CD4-positive, alpha-beta T cell treated with Interleukin-4 for 4 hours (primary cell): ENCODE measurements around the gene RMI1.
A peak's percentile ranks its signal among the peaks of the same experiment; 100 is the strongest.

Experiments used
- DNase-seq: peaks from one replicate; pipeline ENCODE4 v3.0.0-alpha.2; 2020

RMI1 gene

DNA sequence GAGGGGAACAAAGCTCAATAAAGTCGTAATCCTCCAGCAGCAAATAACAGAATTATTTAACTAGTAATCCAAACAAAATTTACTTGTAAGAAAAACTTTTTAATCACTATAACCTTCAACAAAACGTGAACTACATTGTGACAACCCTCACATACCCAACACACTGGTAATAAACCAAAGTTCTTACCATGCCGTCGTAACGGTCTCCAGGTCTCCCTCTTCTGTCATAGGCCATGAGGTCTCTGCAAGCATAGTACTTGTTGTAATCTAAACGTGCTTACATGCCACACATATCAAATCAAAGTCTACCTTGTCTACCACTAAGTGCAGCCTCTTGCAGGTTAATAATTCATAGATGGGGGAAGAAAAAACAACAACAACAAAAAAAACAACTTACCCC lies 9.1 kb upstream of the RMI1 start:
- DNase-seq = no peak

DNA sequence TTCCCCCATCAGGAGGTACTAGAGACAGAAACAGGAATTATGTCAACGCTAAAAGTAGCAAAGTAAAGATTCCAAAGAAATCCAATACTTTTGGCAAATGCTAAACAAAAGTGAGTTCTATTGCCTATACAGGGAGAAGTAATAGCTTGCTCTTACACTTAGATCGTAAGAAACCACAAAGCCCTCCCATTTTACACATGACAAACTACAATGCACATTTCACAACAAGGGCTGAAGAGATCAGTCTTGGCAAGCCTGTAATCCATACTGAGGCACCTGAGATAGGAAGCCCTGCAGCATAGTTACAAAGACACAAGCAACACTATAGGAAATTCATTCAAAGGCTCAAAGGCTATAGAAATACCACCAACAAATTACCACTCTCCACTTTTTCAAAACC lies 8.3 kb upstream of the RMI1 start:
- DNase-seq = no peak

DNA sequence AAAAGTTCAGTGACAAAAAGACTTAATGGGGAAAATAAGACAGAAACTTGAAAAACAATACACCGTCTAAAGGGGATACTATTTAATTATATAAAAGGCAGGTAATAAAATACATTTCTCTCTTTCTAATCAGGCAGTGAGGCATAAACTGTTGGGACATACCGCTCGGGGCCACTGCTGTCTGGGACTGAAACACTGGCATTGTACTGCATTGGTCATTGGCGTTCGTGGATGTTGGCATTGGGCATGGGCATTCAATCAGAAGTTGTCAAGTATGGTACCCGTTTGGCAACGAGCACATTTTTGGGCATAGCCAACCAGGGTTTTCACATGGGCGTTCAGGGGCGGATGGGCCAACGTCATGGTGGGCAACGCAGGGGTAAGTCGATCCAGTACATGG lies 5.3 kb upstream of the RMI1 start:
- DNase-seq = no peak

DNA sequence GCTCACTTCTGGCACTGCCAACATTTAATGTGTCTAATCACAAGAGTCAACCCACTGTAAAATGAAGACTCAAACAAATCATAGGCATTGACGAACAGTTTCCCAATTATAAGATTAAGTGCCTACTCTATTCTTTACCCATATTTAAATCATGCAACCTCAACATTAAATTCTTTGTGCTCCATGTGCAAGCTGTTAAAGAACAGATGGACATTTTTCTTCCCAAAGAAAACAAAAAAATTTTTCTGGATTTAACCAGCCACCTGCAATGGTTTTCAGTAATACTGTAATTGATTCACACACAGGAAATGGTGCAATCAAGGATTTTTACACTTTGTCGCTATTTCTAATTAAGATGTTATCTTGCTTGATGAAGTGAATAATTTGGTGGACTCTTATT lies 4.2 kb upstream of the RMI1 start:
- DNase-seq = no peak

DNA sequence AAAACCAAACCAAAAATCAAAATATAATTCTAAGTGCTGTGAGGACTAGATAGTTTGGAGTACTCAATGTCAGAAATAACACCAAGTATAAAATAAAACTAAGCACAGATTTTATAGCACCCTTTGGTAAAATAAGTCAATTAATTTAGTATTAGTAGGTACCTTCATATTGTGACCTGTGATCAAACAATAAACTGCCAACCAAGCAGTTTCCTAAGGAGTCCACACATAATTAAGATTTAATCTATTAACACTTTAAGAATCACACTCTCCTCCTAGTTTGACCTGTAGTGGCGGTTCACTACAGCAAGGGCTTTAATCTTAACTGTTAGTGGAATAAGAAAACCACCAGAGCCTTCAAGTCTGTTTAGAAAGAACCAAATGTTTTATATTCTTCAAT lies 3.4 kb upstream of the RMI1 start:
- DNase-seq = no peak

DNA sequence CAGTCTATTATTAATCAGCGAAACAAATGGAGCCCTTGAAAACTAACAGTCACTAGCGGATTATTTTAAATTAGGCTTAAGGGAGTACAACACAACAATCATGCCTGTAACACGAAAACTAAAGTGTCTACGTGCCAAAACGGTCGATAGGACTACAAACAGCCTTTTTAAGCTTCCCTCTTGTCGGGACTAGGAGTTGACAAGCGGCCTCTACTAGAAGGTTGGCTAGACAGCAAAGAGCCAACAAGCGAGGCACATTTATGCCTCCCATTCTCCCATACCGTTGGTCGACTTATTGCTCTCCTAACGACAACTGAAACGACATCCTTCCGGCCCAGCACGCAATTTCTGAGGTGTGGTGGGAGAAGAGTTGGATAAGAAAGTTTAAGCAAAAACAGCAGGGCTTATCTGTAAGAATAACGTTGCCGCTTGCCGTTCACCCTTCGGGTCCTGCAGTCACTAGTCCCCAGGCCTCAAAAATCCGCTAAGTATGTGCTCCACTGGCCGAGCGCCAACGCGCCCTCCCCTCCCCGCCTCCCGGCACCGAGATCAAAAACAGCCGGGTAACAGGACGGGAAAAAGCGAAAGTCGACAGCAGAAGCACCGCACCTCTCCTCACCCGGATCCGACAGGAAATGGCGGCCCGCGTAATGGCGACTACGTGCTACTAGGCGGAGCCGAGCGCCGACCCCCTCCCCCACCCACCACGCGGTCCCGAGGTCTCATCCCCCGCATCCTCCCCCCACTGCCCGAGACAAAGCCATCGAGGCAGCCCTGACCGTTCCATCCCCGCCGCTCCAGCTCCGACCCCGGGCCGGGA lies 1.4 kb upstream of the RMI1 start:
- DNase-seq = peak; percentile 86

DNA sequence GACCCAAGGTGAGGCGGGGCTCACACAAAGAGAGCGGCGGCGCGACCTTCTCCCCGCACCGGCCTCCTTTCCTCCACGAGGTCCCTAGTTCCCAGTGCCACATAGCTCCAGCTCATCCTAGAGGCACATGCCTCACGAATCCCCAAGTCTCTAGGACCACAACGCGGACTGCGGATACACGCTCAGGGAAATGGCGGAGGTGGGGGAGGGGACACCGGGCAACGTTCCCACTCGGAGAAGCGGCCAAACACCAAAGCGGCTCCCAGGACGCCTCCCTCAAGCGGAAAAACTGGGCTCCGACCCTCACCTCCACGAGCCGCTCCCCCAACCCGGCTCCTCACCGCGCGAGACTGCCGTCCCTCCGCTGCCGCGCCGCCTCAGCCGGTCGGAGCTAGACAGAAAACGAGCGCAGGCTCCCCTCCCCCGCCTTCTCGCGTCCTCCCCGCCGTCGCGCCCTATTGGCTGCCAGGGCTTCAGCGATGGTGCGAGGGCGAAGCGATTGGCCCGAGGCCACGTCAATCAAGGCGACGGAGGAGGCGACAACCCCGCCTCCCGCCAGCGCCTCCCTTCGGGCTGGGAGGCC lies 702 bp upstream of the RMI1 start, which contains the start of gene HNRNPK:
TSS of gene HNRNPK (minus strand) at position 404 of the 583 bp plus-strand sequence. CDS start 1,963 bp downstream, outside the sequence.
- peak; percentile 99 for DNase-seq

DNA sequence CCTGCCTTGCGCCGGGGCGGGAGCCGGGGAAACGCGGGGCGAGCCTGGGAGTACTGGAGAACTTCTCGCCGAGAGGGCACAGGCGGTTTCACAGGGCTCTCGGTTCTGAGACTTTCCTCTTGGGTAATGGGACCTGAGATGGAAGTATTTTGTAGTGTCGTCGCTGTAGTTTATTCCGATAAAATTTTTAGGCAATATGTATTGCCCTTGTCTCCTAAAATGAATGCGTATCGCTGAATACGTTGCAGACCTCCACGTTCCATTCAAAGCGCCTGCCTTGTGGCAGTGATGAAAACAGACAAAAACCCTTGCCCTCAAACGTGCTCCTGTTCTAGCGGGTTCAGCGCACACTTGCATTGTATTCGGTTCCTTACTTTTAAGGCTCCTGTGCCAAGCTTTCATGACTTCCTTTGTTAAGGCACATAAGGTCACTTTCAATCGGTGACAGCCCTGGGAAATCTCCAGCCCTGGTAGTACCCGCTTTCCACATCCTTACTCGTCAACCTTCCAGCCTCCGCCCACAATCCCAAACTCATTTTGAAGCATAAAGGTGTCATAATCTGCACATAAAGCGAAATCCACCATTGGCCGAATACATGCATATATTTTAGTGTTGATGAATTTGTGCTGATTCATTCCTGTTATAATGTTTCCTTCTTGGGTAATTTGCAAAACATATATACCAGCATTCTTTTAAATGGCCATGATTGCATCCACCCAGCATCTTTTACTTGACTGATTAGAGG lies 694 bp downstream of the RMI1 start:
- DNase-seq = peak; percentile 15

DNA sequence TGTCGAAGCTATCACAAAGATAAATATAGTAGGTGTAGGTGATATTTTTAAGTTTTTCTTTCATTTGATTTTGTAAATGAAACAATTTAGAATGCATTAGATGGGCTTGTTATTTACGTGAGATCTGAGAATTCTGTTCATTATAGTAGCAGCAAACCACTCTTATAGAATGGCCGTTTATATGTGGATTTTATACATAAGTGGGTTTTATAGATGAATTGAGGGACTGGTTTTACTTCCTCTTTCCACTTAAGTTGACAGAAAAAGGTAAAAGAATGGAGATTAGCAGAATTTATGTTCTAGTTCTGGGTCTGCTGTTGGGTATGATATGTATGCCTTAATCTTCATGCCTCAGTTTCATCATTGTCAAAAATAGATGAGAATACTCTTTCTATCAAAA lies 5.6 kb downstream of the RMI1 start:
- no peak for DNase-seq

DNA sequence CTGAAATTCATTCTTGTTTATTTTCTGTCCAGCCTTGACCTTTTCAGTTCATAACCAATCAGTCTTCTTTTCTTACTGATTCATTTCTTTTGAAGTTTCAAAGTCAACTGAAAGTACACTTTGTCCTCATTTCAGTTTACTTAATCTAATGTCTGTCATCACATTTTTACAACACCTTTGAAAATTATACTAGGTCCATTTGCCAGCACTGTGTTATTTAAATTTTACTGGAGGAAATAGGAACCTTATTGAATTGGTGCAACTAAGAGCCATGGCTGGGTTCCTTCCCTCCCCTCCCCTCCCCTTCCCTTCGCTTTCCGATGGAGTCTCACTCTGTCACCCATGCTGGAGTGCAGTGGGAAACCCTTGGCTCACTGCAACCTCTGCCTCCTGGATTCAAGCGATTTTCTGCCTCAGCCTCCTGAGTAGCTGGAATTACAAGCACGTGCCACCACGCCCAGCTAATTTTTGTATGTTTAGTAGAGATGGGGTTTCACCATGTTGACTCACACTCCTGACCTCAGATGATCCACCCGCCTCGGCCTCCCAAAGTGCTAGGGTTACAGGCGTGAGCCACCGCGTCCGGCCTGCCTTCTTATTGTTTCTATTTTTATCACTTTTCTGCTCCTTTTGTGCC lies 6.3 kb downstream of the RMI1 start:
- peak; percentile 32 for DNase-seq

DNA sequence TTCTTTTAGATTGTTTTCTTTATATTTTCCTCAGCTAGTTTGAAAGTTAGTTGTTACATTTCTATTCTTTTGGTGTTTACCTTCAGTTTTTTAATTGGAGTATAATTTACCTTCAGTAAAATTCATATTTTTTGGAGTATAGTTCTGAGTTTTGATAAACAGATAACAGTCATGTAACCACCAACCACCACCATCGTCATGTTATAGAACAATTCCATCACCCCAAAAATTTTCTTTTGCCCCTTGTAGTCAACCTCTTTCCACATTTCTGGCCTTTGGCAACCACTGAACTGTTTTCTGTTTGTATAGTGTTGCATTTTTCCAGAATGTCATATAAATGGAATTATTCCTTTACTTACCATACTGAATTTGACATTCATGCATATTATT lies 6.8 kb downstream of the RMI1 start:
- DNase-seq = no peak

DNA sequence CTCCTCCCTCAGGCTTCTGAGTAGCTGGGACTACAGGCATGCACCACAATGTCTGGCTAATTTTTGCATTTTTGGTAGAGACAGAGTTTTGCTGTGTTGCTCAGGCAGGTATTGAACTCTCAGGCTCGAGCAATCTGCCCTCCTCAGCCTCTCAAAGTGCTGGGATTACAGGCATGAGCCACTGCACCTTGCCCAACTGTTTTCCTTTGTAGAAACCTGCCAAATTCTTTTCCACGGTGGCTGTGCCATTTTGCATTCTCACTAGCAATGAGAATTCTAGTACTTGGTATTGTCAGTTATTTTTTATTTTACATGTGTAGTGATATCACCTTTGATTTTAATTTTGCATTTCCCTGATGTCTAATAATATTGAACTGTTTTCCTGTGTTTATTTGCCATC lies 7.8 kb downstream of the RMI1 start:
- DNase-seq = no peak

DNA sequence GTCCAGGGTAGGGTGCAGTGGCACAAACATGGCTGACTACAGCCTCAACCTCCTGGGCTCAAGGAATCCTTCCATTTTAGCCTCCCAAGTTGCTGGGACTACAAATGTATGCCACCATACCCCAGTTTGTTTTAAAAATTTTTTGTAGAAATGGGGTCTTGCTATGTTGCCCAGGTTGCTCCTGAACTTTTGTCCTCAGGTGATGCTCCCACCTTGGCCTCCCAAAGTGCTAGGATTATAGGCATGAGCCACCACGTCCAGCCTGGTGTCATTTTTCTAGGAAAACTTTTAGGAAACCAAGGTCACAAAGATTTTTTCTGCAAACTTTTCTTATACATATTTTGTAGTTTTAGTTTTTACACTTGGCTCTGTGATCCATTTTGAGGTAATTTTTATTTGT lies 10.8 kb downstream of the RMI1 start:
- no peak for DNase-seq

DNA sequence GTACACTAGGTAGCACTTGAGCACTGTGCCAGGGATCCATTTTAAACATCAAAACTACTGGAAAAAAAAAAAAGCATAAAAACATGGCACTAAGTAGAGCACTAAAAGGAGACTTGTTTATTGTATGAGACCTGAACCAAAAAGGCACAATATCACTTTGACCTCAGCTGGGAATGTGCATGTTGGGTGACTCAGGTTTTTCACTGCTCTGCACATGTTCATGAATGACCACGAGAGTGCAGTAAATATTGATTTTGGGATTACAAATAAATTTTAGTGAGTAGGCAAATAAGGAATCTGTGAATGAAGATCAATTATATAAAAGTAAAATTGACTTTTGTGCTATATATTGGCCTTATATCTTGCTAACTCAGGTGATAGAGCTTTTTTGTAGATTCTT lies 11.8 kb downstream of the RMI1 start:
- DNase-seq = no peak

DNA sequence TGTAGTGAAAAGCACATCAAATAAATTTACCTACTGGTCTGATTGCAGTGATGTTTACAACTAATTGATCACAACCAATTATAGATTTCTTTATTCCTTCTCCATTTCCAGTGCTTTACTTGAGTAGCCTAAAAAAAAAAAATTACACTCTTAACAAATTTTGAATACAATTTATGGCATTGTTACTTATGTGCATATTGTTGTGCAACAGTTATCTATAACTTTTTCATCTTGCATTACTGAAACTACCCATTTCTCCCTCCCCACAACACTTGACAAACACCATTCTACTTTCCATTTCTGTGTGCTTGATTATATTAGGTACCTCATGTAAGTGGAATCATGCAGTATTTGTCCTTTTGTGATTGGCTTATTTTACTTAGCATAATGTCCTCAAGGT lies 12.3 kb downstream of the RMI1 start:
- no peak for DNase-seq

DNA sequence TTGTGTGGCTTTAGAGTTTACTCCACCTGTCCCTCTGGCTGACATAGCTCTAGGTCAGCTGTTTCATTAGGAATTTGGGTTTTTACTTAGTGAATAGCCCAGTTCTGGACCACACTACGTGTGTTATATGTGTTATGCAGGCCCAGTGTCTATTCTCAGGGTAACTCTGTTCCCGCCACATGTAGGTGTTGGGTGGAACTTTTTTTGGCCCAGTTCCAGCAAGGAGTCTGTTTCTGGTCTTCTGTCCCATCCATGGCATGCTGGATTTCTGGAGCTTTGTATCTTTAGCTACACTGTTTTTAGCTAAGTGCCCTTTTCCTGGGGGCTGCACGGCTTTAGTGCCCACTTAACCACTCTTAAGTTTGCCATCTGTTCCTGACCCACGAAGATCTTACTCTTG lies 15.5 kb downstream of the RMI1 start:
- DNase-seq = no peak

DNA sequence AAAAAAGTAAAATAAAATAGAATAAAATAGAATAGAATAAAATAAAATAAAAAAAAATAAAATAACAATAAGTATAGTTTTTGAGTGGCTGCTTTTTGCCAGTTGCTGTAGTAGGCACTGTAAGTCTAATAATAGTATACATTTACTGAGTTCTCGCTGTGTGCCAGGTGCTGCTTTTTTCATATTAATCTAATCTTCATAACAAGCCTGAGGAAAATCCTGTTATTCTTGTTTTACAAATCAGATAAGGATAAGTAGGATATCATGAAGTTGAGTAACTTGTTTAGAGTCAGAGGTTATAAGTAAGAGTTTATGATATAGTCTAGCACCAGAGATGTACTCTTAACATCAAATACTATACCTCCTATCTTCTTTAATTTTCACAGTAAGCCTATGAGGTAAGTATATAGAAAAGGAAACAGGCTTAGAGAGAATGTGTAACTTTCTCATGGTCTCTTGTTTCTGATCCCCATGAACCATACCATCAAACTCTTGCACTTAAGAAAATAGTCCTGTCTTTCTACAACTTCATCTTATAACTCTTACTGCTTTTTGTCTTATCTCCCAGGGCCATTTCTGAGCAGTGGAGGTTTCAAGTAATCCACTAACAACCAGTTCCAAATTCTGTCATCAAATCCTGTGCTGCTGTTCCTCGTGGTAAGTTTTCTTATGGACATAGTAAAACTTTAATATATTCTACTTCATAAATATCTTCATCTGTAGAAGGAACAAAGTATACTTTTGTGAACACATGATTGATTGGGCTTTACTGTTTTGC lies 18.7 kb downstream of the RMI1 start:
- no peak for DNase-seq

DNA sequence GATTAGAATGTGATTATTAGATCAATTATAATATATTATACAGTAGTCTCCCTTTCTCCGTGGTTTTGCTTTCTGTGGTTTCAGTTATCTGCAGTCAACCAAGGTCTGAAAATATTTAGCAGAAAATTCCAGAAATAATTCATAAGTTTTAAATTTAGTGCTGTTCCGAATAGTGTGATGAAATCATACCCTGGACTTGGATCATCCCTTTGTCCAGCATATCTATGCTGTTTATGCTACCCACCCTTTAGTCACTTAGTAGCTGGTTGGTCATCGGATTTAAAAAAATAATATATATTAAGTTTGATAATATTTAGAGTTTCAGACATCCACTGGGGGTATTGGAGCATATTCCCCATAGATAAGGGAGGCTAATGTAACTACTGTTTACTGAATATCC lies 19.6 kb downstream of the RMI1 start:
- DNase-seq = no peak

DNA sequence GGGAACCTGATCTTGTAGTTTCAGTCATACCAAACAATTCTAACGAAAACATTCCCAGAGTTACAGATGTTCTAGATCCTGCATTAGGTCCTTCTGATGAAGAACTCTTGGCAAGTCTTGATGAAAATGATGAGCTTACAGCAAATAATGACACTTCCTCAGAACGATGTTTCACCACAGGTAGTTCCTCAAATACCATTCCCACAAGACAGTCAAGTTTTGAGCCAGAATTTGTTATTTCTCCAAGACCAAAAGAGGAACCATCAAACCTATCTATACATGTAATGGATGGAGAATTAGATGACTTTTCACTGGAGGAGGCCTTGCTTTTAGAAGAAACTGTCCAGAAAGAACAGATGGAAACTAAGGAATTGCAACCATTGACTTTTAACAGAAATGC lies 21.0 kb downstream of the RMI1 start:
- no peak for DNase-seq

DNA sequence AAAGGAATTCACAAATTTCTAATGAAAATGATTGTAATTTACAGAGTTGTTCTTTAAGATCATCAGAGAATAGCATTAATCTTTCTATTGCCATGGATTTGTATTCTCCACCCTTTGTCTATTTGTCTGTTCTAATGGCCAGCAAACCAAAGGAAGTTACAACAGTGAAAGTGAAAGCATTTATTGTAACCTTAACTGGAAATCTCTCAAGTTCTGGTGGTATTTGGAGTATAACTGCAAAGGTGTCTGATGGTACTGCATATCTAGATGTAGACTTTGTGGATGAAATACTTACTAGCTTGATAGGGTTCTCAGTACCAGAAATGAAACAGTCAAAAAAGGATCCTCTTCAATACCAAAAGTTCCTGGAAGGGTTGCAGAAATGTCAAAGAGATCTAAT lies 21.7 kb downstream of the RMI1 start:
- DNase-seq = peak; percentile 24

DNA sequence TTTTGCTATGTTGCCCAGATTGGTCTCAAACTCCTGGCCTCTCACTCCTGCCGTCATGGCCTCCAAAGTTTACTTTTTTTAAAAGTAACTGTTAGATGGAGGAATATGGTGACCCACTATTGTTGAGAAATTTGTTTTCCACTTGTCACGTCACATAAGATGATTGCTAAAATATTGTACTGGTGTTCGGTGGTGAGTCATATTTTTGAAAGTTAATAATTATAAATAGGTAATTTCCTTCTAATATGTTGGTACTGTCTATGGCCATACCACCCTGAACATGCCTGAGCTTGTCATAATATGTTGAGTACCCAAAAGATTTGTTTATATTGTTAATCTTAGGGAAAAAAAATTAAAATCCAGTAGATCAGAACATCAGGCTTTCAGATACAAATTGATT lies 22.6 kb downstream of the RMI1 start:
- DNase-seq = no peak

DNA sequence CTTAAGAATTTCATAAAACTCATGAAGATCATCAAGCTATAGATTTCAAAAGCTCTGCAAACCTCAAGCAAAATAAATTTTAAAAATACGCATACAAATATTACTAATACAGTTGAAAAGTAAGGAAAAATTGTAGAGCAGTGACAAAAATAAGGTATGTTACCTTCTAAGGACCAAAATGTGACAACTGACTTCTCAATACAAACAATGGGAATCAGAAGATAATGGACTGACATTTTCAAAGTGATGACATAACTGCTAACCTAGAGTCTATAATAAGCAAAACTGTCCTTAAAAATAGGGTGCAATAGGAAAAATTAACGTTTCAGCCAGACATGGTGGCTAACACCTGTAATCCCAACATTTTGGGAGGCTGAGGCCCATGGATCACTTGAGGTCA lies 27.1 kb downstream of the RMI1 start:
- no peak for DNase-seq

DNA sequence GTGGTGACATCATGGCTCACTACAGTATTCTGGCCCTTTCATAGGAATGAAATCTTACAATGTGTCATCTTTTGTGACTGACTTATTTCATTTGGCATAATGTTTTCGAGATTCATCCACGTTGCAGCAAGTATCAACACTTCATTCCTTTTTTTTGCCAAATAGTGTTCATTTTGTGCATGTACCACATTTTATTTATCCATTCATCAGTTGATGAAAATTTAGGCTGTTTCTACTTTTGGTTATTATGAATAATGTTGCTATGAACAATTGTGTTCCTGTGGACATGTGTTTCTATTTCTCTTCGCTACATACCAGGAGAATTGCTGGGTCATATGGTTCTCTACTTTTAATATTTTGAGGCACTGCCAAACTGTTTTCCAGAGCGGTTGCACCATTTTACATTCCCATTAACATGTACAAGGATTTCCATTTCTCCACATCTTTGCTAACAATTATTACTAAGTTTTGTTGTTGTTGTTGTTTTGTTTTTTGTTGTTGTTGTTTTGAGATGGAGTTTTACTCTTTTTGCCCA lies 43.5 kb downstream of the RMI1 start:
- no peak for DNase-seq
